Activated CD4-positive, alpha-beta T cell treated with anti-CD3 and anti-CD28 coated beads for 36 hours (primary cell): ENCODE measurements around the gene CCDC191. TPM values are rescaled to one million over a fixed set of nuclear protein-coding genes. Genes with fewer than 3 reads are reported as not detected.
A peak's percentile ranks its signal among the peaks of the same experiment; 100 is the strongest.

Experiments
- ATAC-seq: fragments of 200-7000 bp; cut with Tn5 transposase; one replicate; pipeline ENCODE4 v1.10.0; 2021; ENCODE audit warnings: mild to moderate bottlenecking, moderate library complexity
- CTCF ChIA-PET: fragments of 350-600 bp; sonication (Branson Sonifier 250); formaldehyde crosslinking; loops from one replicate; lab custom pipeline; 2021; ENCODE audit warnings: antibody characterized with exemption; lab: Charles Lee
- POLR2A ChIA-PET: fragments of 350-600 bp; sonication (Branson Sonifier 250); formaldehyde crosslinking; loops from one replicate; lab custom pipeline; 2021; ENCODE audit warnings: antibody characterized with exemption, inconsistent platforms; lab: Charles Lee
- DNase-seq: peaks from one replicate; pipeline ENCODE4 v3.0.0-alpha.2; 2020
- H3K27ac Mint-ChIP-seq: one replicate; pipeline ENCODE4 v1.8.0; 2021; ENCODE audit warnings: mixed read lengths
- H3K27me3 Mint-ChIP-seq: one replicate; pipeline ENCODE4 v1.8.0; 2021; ENCODE audit warnings: mixed read lengths
- H3K36me3 Mint-ChIP-seq: one replicate; pipeline ENCODE4 v1.8.0; 2021; ENCODE audit warnings: low read depth, mixed read lengths
- H3K4me1 Mint-ChIP-seq: one replicate; pipeline ENCODE4 v1.8.0; 2021; ENCODE audit warnings: mixed read lengths
- H3K4me3 Mint-ChIP-seq: one replicate; pipeline ENCODE4 v1.8.0; 2021; ENCODE audit warnings: mild to moderate bottlenecking, moderate library complexity, mixed read lengths
- H3K9me3 Mint-ChIP-seq: one replicate; pipeline ENCODE4 v1.8.0; 2021; ENCODE audit warnings: low read depth, mixed read lengths
- intact Hi-C, 2 experiments: fragments of 100-400 bp; cut with DNase I in 1 of 2; cut with micrococcal nuclease in 1 of 2; formaldehyde crosslinking; loops; one replicate each; pipeline versions ENCODE4 v1.14.2 to v1.15.1; 2022 to 2024; cut with DNase I, micrococcal nuclease
- total RNA-seq, 2 experiments: library from RNA; stranded (reverse); gene quantifications; one replicate each; pipeline ENCODE4 v1.2.3, GENCODE V29; 2021

CCDC191 gene
- total RNA-seq, 2 experiments from 2014 or later, result 2.2 to 2.4 TPM

- intact Hi-C loops, result no loop called here
- peaks cover 2% of the 10 kb centered on the region for H3K36me3 Mint-ChIP-seq
- POLR2A ChIA-PET, result no interaction called here
- H3K27ac Mint-ChIP-seq, result no peak overlapping the region
- no peaks in the 10 kb centered on the region for H3K9me3 Mint-ChIP-seq
- peaks cover 14% of the 10 kb centered on the region for H3K4me1 Mint-ChIP-seq
- DNase-seq, result no peak
- H3K4me3 Mint-ChIP-seq, result no peak overlapping the region
- ATAC-seq, result no peak
- CTCF ChIA-PET, result interaction anchor here (0.7 kb wide), 1 partner anchor 14 kb away, joined by 3 read pairs; no protein-coding TSS in a partner anchor
- H3K27me3 Mint-ChIP-seq, result peaks cover 3% of the 10 kb centered on the region
Measured at GRCh38 chr3:113954091-113954685, 102.1 kb downstream of the CCDC191 start.

GRCh38 chr3:113953677-113954076, 102.6 kb downstream of the CCDC191 start:
- ATAC-seq (no peak), DNase-seq (no peak)
- peaks cover 7% of the 10 kb centered on the region for H3K27me3 Mint-ChIP-seq
- peaks cover 18% of the 10 kb centered on the region for H3K4me1 Mint-ChIP-seq
- intact Hi-C loops, result no loop called here
- ChIA-PET POLR2A (no interaction called here), CTCF (interaction anchor here (0.7 kb wide), 1 partner anchor 13 kb away, joined by 3 read pairs; no protein-coding TSS in a partner anchor)
- H3K4me3 Mint-ChIP-seq, result no peak overlapping the region
- peaks cover 2% of the 10 kb centered on the region for H3K36me3 Mint-ChIP-seq
- H3K9me3 Mint-ChIP-seq, result no peaks in the 10 kb centered on the region
- H3K27ac Mint-ChIP-seq, result no peak overlapping the region

DNA sequence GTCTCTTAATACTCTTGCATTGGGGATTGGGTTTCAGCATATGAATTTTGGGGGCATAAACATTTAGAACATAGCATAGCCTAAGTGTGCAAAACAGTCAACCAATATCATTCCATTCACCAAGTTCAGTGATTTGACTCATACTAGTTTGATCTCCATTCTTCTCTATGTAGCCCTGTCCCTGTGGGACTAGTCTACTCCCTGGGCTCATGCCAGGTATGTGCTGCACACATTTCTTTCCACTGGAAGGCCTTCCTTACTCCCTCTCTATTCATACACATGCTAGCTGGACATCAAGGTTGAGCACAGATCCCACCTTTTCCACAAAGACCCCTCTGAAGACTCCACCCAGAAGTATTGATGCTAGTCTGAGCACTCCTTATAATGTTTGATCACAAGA, 103.4 kb downstream of the CCDC191 start:
- Mint-ChIP-seq H3K4me3 (no peak overlapping the region), H3K36me3 (peaks cover 2% of the 10 kb centered on the region), H3K27me3 (peaks cover 8% of the 10 kb centered on the region), H3K4me1 (peaks cover 20% of the 10 kb centered on the region), H3K27ac (no peak overlapping the region), H3K9me3 (no peaks in the 10 kb centered on the region)
- CTCF ChIA-PET, result no interaction called here
- DNase-seq (no peak), ATAC-seq (no peak)
- intact Hi-C loops, result no loop called here
- POLR2A ChIA-PET, result no interaction called here

- Mint-ChIP-seq H3K27me3 (peaks cover 21% of the 10 kb centered on the region), H3K36me3 (no peaks in the 10 kb centered on the region), H3K9me3 (no peaks in the 10 kb centered on the region), H3K4me3 (peak overlapping the region; percentile 56), H3K4me1 (peaks cover 12% of the 10 kb centered on the region), H3K27ac (no peak overlapping the region)
- peak; percentile 56 for DNase-seq
- peak; percentile 43 for ATAC-seq
- ChIA-PET POLR2A (no interaction called here), CTCF (no interaction called here)
- intact Hi-C loops, result loop anchor here in 1 of 2 experiments (2.0 to 5.0 kb wide), 2 partner anchors 109 to 201 kb away; partner anchors contain the start of genes ATP6V1A, CCDC191, NAA50 and QTRT2
Measured at GRCh38 chr3:113948015-113948917, 108.1 kb downstream of the CCDC191 start.

- H3K27me3 Mint-ChIP-seq, result peaks cover 25% of the 10 kb centered on the region
- peak within 1 kb of the TSS; percentile 76 for H3K4me3 Mint-ChIP-seq
- no peaks in the 10 kb centered on the region for H3K9me3 Mint-ChIP-seq
- peak; percentile 75 for ATAC-seq
- no peaks in the 10 kb centered on the region for H3K36me3 Mint-ChIP-seq
- POLR2A ChIA-PET, result no interaction called here
- H3K4me1 Mint-ChIP-seq, result peaks cover 11% of the 10 kb centered on the region
- peak within 1 kb of the TSS; percentile 79 for H3K27ac Mint-ChIP-seq
- peak; percentile 74 for DNase-seq
- CTCF ChIA-PET, result no interaction called here
- intact Hi-C loops, result loop anchor here (1.0 to 5.0 kb wide), 6 partner anchors 29 to 251 kb away; partner anchors contain the start of genes ATP6V1A (in 2 of the 2), CCDC191 (in 2 of the 2), NAA50 (in 2 of the 2) and QTRT2 (in 2 of the 2)
Measured at GRCh38 chr3:113947372-113948014, 108.8 kb downstream of the CCDC191 start, which contains the start of gene ZDHHC23. Gene ZDHHC23 (plus strand): TSS chr3:113948013. CDS start chr3:113948803, 790 bp downstream.

DNA sequence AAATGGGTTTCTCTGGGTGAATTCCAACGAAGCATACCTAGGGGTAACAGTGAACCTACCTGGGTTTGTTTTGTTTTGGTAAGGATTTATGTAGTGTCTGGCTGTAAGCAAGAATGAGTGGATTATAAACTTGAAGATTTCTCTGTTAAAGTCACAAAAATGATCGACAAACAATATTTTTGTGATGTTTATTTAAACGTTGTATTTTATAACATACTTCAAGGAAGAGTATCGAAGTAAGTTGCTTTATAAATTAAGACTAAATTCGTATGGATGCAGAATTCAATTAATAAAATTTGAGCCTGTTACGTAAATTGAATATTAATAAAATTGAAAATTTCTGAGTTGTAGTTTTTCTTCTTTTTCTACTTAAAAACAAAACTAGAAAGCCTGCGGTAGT, 109.5 kb downstream of the CCDC191 start:
- CTCF ChIA-PET, result no interaction called here
- Mint-ChIP-seq H3K27ac (peak overlapping the region; percentile 79), H3K36me3 (no peaks in the 10 kb centered on the region), H3K9me3 (no peaks in the 10 kb centered on the region), H3K27me3 (peaks cover 26% of the 10 kb centered on the region), H3K4me1 (peaks cover 11% of the 10 kb centered on the region), H3K4me3 (peak overlapping the region; percentile 76)
- no peak for ATAC-seq
- intact Hi-C loops, result loop anchor here (1.0 to 5.0 kb wide), 5 partner anchors 28 to 251 kb away; partner anchors contain the start of genes ATP6V1A (in 2 of the 2), NAA50 (in 2 of the 2), CCDC191 (in 1 of the 2) and QTRT2 (in 1 of the 2)
- POLR2A ChIA-PET, result no interaction called here
- DNase-seq, result no peak

DNA sequence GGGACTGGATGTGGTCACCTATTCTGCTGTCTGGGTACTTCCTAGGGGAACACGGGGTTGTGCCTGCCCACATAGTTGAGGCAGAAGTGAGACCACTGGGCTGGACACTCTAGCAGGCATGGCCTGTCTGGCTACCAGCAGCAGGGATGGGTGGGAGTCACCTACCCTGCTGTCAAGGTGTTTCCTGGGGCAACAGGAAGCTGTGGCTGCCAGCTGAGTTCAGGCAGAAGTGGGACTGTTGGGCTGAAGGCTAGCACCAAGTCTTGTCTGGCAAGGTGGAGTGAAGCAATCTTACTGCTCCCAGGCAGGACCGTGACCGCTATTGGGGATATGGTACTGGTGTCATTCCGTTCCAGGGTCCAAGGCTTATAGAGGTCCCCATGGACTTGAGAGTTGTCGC, 128.8 kb downstream of the CCDC191 start:
- POLR2A ChIA-PET, result no interaction called here

GRCh38 chr3:113914646-113915045, 141.7 kb downstream of the CCDC191 start:
- ChIA-PET POLR2A (no interaction called here), CTCF (interaction anchor here (0.6 to 3.6 kb wide), 6 partner anchors 26 to 730 kb away, joined by 3 to 32 read pairs (median 4); partner anchors contain the start of gene GRAMD1C)
- peaks cover 5% of the 10 kb centered on the region for H3K4me1 Mint-ChIP-seq
- intact Hi-C loops, result no loop called here
- no peak overlapping the region for H3K27ac Mint-ChIP-seq
- no peak overlapping the region for H3K4me3 Mint-ChIP-seq
- no peaks in the 10 kb centered on the region for H3K9me3 Mint-ChIP-seq
- no peaks in the 10 kb centered on the region for H3K36me3 Mint-ChIP-seq
- ATAC-seq (no peak), DNase-seq (no peak)
- no peaks in the 10 kb centered on the region for H3K27me3 Mint-ChIP-seq

More for the DNA sequence above, 128.8 kb downstream of the CCDC191 start:
- Mint-ChIP-seq H3K4me3 (no peak overlapping the region), H3K9me3 (peaks cover 19% of the 10 kb centered on the region), H3K36me3 (peaks cover 6% of the 10 kb centered on the region), H3K27me3 (peaks cover 12% of the 10 kb centered on the region), H3K27ac (no peak overlapping the region), H3K4me1 (no peaks in the 10 kb centered on the region)
- no peak for DNase-seq
- intact Hi-C loops, result no loop called here
- ATAC-seq, result no peak
- CTCF ChIA-PET, result interaction anchor here (1.0 kb wide), 1 partner anchor 9 kb away, joined by 3 read pairs; no protein-coding TSS in a partner anchor

Other genes starting within 250 kb of the CCDC191 start
- under 1 TPM; 0.87 to 0.97 TPM for gene GRAMD1C, start 217.7 kb downstream of the CCDC191 start, total RNA-seq
- gene ZDHHC23, start 108.5 kb downstream of the CCDC191 start, total RNA-seq, result 1 to 10 TPM; 4.5 to 5.1 TPM
- 10 to 100 TPM; 31.3 to 47.0 TPM for gene QTRT2, start 211 bp upstream of the CCDC191 start, total RNA-seq
- gene DRD3, start 122.5 kb upstream of the CCDC191 start, total RNA-seq, result not detected
- under 1 TPM; 0.23 to 0.27 TPM for gene ZNF80, start 181.1 kb upstream of the CCDC191 start, total RNA-seq
- 10 to 100 TPM; 23.5 to 25.5 TPM for gene TIGIT, start 237.5 kb upstream of the CCDC191 start, total RNA-seq